ENCODE measurements around the gene TMEM109.
A peak's percentile ranks its signal among the peaks of the same experiment; 100 is the strongest.

DNA sequence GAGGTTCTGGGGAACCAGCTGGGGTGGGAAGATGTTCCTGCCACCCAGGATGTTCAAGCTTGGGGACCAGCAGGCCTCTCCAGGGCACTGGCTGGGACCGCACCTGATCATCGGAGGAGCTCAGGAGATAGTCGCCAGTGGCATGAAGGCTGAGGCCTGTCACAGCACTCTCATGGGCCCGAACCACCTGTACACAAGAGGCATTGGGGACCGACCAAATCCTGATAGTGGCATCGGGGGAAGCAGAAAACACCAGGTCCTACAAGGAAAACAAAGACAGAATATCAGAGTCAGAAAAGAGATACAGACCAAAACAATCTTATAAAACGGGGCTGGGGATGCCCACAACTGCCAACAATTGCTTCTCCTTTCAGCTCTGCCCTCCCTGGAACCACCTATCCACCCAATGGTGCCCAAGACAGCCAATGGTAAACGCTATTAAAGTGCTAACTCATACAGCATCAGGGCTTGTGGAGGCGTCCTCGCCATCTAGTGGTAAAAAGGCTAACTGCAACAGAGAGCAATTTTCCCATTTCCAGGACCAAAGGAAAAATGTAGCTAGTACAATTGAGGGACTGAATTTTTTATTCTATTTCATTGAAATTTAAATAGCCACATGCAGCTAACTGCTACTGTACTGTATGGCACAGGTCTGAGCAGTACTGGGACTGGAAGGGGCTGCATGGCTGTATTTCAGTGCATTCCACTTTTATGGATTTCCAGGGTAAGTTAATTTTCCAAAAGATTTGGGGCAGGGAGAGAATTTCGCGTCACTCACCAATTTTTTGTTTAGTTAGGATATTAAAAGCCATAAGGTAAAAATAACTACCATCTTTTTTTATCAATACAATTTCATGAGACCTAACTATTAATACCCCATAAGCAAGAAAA, 14.7 kb upstream of the TMEM109 start:
- TF ChIP-seq, protein P1, sequence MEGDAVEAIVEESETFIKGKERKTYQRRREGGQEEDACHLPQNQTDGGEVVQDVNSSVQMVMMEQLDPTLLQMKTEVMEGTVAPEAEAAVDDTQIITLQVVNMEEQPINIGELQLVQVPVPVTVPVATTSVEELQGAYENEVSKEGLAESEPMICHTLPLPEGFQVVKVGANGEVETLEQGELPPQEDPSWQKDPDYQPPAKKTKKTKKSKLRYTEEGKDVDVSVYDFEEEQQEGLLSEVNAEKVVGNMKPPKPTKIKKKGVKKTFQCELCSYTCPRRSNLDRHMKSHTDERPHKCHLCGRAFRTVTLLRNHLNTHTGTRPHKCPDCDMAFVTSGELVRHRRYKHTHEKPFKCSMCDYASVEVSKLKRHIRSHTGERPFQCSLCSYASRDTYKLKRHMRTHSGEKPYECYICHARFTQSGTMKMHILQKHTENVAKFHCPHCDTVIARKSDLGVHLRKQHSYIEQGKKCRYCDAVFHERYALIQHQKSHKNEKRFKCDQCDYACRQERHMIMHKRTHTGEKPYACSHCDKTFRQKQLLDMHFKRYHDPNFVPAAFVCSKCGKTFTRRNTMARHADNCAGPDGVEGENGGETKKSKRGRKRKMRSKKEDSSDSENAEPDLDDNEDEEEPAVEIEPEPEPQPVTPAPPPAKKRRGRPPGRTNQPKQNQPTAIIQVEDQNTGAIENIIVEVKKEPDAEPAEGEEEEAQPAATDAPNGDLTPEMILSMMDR (conservative IDR thresholded peaks at IDR 0.05 in 1 of 2, IDR thresholded peaks at IDR 0.05 in 1 of 2; ENCODE audit: extremely low read depth in 1 of 2, insufficient read depth in 1 of 2, low read depth in 1 of 2, low read length in 2 of 2): peak; percentile 94 to 99
- no peak for TF ChIP-seq EZH2 (IDR thresholded peaks at IDR 0.05; ENCODE audit: borderline replicate concordance, low read length)
